Measurements from ENCODE around the gene PLAGL2. TPM values are rescaled to one million over a fixed set of nuclear protein-coding genes. Genes with fewer than 3 reads are reported as not detected.

PLAGL2 gene
- total and polyA plus RNA-seq, 9 of the 15 experiments (the other 6 are each of a cell fraction or from before 2014, with no cell fraction given) = 3.1 to 24.3 (median 6.4) TPM

DNA sequence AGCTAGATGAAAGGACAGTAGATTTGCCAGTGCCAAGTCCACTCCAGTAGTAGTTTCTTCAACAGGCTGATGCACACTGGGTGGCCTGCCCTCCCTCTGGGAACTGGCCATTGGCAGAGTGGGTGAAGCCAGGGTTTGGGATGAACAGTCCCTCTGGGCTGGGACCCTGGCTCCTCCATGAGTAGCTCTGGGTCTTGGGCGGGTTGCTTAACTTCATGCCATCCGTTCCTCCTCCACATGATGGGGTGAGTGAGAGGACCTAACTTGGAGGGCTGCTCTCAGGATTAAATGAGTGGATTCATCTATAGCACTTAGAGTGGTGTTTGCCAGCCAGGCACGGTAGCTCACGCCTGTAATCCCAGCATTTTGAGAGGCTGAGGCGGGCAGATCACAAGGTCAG, 47.2 kb downstream of the PLAGL2 start:
- in situ Hi-C loops (cut with MboI) = loop anchor here (25.0 kb wide), 1 partner anchor 502 kb away; the partner anchor contains the start of gene C20orf203
- H4K20me1 ChIP-seq (replicated peaks; ENCODE audit: control insufficient read depth, insufficient read depth, low read length) = no peaks in the 10 kb centered on the region
- no peaks in the 10 kb centered on the region for H3K9me1 ChIP-seq (ENCODE audit: control insufficient read depth, insufficient read depth, low read length)
- 90% methylated on average over 5 of the region's 5 CpGs for WGBS (ENCODE audit: insufficient coverage, low coverage, missing lambda C conversion rate)
- H3K9ac ChIP-seq (ENCODE audit: insufficient read depth in 1 of 2, low read depth in 2 of 2, low read length in 2 of 2) = peak overlapping the region in 1 of 2 experiments; percentile 47; a peak in 1 of 4 replicates
- peaks cover 10 to 14% of the 10 kb centered on the region in 2 experiments for H3K4me1 ChIP-seq (replicated peaks in 1 of 2; ENCODE audit: control insufficient read depth in 2 of 2, insufficient read depth in 2 of 2, low read length in 2 of 2)
- no peaks in the 10 kb centered on the region for H3K9me3 ChIP-seq (replicated peaks; ENCODE audit: control insufficient read depth, insufficient read depth, low read depth, low read length)
- H3K4me2 ChIP-seq (ENCODE audit: insufficient read depth, low read length) = peak overlapping the region; percentile 48; the same call in 1 of the 2 replicates
- no peaks in the 10 kb centered on the region for H3K27me3 ChIP-seq (ENCODE audit: control insufficient read depth in 2 of 2, insufficient read depth in 2 of 2, low read length in 2 of 2)
- DNase-seq (ENCODE audit: extremely low read depth in 1 of 4, low spot score in 3 of 4) = no peak
- intact Hi-C loops (cut with micrococcal nuclease) = no loop called here
- no TSS peak for BruUV-seq (replicated peaks)
- no peak for FAIRE-seq
- no peak for ATAC-seq
- ChIA-PET CTCF (ENCODE audit: low intra/inter-chr PET ratio) (interaction anchor here (1.3 kb wide), 1 partner anchor 493 kb away, joined by 3 read pairs; no protein-coding TSS in a partner anchor), POLR2A (interaction anchor here (0.5 to 1.1 kb wide), 2 partner anchors 9 to 225 kb away, joined by 3 read pairs; no protein-coding TSS in a partner anchor)
- H3K27ac ChIP-seq (ENCODE audit: extremely low read depth, low read depth, low read length) = peak overlapping the region; percentile 85; the same call in 2 of the 3 replicates
- no peak overlapping the region for H2AFZ ChIP-seq (ENCODE audit: low read depth, low read length)
- H3K79me2 ChIP-seq (ENCODE audit: control insufficient read depth, insufficient read depth, low read length) = no peaks in the 10 kb centered on the region
- H3K36me3 ChIP-seq (ENCODE audit: control insufficient read depth, insufficient read depth, low read length) = peaks cover 78% of the 10 kb centered on the region
- no peak overlapping the region for H3K4me3 ChIP-seq
- TF ChIP-seq E2F5 (CRISPR knock-in tag; IDR thresholded peaks at IDR 0.05) = no peak
- no peak for TF ChIP-seq DDX20 (tag; IDR thresholded peaks at IDR 0.05; ENCODE audit: low read depth)
- TF ChIP-seq YBX1 (IDR thresholded peaks at IDR 0.05) = no peak
- TF ChIP-seq PHF20 (IDR thresholded peaks at IDR 0.05; ENCODE audit: partially characterized antibody) = no peak
- TF ChIP-seq GTF2F1 (IDR thresholded peaks at IDR 0.05; ENCODE audit: low read depth, low read length) = no peak
- no peak for TF ChIP-seq HNRNPL (IDR thresholded peaks at IDR 0.05; ENCODE audit: low read depth, low read length)
- TF ChIP-seq, protein P1, sequence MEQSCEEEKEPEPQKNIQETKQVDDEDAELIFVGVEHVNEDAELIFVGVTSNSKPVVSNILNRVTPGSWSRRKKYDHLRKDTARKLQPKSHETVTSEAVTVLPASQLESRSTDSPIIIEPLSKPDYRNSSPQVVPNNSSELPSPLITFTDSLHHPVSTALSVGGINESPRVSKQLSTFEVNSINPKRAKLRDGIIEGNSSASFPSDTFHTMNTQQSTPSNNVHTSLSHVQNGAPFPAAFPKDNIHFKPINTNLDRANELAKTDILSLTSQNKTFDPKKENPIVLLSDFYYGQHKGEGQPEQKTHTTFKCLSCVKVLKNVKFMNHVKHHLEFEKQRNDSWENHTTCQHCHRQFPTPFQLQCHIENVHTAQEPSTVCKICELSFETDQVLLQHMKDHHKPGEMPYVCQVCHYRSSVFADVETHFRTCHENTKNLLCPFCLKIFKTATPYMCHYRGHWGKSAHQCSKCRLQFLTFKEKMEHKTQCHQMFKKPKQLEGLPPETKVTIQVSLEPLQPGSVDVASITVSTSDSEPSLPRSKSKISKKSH (CRISPR knock-in tag; IDR thresholded peaks at IDR 0.05) = no peak
- TF ChIP-seq ZNF277 (CRISPR knock-in tag; IDR thresholded peaks at IDR 0.05; ENCODE audit: borderline replicate concordance) = no peak
- TF ChIP-seq HIVEP1 (CRISPR knock-in tag; IDR thresholded peaks at IDR 0.05) = no peak
- TF ChIP-seq PREB (CRISPR knock-in tag; IDR thresholded peaks at IDR 0.05) = no peak
- no peak for TF ChIP-seq THRAP3 (IDR thresholded peaks at IDR 0.05; ENCODE audit: borderline replicate concordance)
- TF ChIP-seq KDM4B (IDR thresholded peaks at IDR 0.05; ENCODE audit: borderline replicate concordance in 2 of 2, low read depth in 1 of 2) = no peak
- no peak for TF ChIP-seq ZNF165 (CRISPR knock-in tag; IDR thresholded peaks at IDR 0.05; ENCODE audit: borderline replicate concordance)
- no peak for TF ChIP-seq NCOA6 (IDR thresholded peaks at IDR 0.05)
- TF ChIP-seq, protein P2, sequence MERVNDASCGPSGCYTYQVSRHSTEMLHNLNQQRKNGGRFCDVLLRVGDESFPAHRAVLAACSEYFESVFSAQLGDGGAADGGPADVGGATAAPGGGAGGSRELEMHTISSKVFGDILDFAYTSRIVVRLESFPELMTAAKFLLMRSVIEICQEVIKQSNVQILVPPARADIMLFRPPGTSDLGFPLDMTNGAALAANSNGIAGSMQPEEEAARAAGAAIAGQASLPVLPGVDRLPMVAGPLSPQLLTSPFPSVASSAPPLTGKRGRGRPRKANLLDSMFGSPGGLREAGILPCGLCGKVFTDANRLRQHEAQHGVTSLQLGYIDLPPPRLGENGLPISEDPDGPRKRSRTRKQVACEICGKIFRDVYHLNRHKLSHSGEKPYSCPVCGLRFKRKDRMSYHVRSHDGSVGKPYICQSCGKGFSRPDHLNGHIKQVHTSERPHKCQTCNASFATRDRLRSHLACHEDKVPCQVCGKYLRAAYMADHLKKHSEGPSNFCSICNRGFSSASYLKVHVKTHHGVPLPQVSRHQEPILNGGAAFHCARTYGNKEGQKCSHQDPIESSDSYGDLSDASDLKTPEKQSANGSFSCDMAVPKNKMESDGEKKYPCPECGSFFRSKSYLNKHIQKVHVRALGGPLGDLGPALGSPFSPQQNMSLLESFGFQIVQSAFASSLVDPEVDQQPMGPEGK (CRISPR knock-in tag; IDR thresholded peaks at IDR 0.05; ENCODE audit: borderline replicate concordance) = no peak
- no peak for TF ChIP-seq MCM2 (IDR thresholded peaks at IDR 0.05; ENCODE audit: low read depth)
